DMS114 treated with DMSO at 0.1 percent for 48 hours (cell line): ENCODE results near the gene GSG1.

Experiments
- DNase-seq: peaks from one replicate; lab custom pipeline; 2025; ENCODE audit not compliant: unreplicated experiment; lab: John Stamatoyannopoulos, UW

The GSG1 gene

GRCh38 chr12:13120413-13120812 is 16.9 kb upstream of the GSG1 start:
- DNase-seq, result no peak

- no peak for DNase-seq
Observed at GRCh38 chr12:13119826-13120225, 16.4 kb upstream of the GSG1 start.

DNA sequence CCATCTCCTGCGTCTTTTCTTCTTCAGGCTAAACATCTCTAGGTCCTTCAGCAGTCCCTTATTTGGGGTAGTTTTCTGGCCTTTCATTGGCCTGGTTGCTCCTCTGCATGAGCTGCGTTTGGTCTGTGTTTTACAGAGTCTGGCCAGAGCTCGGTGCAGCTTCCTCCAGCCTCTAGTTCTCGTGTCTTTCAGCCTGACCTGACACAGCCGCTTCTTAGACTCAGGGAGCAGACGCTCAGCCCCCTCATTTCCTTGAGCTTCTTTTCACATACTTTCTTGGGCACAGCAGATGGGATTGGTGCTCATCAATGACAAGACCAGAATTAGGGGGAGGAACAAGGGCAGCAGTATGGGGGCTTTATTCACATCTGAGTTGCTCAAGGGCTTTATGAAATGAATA is 13.6 kb upstream of the GSG1 start:
- DNase-seq, result no peak

- DNase-seq, result no peak
Observed at GRCh38 chr12:13116259-13116658, 12.8 kb upstream of the GSG1 start.

DNA sequence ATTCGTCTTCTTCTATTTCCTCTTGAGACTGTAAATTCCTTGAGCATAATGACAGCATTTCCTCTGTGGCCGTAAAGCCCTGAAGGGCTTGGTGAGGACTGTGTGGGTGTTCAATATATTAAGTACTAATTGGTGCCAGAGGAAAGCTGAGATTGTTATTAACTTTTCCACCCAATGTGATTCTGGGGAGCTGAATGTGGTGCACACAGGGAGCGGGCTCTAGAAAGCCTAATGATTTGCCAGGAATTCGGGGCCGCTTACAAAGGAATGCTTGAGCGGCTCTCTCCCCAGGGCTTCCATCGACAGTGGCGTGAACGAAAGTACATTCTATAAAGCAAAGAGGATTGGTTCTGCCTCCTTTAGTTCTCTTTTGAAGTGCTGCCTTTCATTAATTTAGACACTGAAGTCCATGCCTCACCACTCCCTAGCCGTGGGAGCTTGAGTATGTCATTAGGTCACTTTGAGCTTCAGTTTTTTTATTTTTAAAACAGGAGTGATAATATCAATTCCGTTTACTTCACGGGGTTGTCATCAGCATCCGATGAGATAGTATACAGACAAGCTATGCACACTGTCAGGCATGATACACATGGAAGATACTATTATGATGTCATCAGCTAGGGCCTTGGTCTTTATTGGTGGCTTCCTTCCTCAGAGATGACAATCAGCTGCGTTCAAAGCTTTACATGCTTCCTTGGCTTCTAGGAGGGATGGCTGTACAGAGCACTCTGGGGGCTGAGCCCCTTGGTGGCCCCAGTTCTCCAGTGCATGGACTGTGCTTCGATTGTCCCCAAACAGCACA is 11.0 kb upstream of the GSG1 start:
- DNase-seq, result no peak

DNA sequence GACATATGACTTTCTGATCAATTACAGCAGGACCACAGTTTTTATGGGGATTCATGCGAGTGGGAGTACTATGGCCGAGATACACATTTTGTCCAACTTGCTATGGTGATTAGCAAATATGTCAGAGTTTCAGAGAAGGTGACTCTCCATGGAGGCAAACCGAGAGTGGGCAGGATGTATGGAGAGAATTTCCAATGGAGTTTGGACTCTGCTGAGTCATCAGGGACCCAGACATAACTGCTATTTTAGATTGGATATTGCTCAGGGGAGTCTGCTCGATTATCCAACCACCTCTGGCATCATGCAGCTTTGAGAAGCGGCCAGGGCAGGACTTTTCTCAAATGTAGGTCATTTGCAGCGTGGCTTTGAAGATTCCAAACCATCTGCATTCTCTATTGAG is 9.5 kb upstream of the GSG1 start:
- no peak for DNase-seq

DNA sequence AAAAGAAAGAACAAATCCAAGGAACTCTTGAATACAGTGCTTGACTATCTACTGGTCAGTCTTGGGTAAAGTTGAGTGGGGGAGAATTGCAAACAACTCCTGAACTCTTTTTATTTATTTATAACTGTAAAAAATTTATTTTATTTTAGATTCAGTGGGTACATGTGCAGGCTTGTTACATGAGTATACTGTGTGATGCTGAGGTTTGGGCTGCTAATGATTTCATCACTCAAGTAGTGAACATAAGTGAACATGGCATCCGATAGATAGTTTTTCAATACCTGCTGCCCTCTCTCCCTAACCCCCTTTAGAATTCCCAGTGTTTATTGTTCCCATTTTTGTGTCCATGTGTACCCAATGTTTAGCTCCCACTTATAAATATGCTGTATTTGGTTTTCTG is 3.2 kb upstream of the GSG1 start:
- DNase-seq, result no peak

DNA sequence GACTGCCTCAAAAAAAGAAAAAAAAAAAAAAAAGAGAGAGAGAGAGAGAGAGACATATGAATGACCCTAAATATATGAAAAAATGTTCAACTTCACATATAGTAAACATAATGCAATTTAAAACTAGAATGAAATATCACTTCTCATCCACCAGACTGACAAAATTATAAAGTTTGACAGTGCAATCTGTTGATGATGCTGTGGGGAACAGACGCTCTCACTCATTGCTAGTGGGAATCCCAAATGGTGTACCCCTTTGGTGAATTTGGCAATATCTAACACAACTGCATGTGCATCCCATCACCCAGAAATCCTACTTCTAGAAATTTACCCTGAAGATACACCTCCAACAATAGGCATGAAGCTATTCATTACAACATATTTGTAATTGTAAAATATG is 2.3 kb upstream of the GSG1 start:
- DNase-seq, result no peak

- no peak for DNase-seq
Observed at GRCh38 chr12:13104409-13104808, 942 bp upstream of the GSG1 start.

GRCh38 chr12:13102461-13103195 is 839 bp downstream of the GSG1 start:
- DNase-seq, result no peak

- no peak for DNase-seq
Observed at GRCh38 chr12:13101821-13102375, 1.6 kb downstream of the GSG1 start.

DNA sequence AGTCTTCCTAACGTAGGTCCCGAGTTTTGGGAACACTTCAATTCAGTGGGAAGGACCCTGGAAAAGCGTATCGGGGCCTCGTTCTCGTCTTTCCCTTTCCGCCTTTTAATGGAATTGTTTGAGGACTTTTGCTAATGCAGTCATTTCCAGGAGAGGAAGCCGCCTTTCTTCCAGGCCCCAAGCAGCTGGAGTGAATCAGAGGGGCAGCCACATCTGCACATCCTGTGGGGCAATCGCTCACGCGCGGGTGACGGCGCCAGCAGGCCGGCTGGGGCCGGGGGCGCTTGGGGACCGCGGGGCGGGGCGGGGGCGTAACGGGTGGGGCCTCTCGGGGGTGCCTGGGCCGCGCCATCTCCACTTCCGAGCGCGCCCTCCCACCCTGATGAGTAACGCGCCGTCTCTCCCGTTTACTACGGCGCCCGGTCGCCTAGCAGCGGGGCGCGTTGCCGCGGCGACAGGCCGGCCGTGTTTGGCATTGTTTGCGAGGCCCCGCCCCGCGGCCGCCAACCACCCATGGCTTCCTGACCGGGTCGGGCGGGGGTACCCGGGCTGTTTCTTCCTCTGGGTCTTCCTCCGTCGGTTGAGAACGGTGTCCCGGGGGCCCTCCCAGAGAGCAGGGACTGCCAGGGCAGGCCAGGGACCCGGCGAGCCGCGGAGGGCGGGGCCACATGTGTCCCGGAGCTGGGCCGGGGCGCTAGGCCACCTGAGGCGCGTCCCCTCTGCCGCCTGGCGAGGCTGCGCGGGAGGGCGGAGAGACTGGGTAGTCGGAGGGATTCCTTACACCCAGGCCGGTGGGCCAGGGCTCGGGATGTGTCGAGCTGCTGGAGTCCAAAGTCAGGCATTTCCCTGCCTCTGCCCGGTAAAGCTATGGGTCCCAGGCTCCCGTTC is 2.3 kb downstream of the GSG1 start:
- peak; percentile 58 for DNase-seq

- no peak for DNase-seq
Observed at GRCh38 chr12:13100605-13100881, 2.9 kb downstream of the GSG1 start.

- no peak for DNase-seq
Observed at GRCh38 chr12:13099844-13100604, 3.4 kb downstream of the GSG1 start.

DNA sequence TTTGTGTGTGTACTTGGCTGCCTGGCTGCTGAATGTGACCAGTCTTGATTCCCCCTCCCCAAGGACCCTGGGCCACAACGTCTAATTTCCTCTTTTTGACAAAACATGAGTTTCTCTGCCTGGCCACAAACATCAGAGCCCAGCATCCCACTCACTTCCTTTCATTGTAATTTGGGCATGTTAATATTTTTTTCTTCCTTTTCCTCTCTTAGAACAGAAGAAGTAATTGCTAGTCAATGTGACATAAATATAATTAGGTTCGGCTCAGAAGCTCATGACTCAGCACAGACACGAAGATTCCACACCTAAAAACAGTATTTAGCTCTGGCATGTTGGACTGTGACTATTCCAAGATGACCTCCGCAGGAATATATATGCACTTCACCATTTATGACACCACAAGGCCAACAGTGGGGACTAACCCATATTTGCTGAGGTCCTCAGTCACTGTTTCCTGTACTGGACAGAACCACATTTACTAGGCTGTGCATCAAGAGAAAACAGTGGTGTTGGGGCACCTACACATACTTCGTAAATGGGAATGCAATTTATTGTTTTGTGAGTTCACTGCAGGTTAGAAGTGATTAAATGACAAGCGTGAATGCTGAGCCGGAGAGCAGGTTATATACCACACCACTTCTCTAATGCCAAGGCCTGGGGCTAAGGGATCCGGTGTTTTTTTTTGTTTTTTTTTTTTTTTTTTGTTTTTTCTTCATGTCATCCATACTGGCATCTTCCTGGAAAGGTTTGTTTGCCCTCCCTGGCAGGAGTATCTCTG is 4.2 kb downstream of the GSG1 start:
- DNase-seq, result no peak

GRCh38 chr12:13097491-13098011 is 5.9 kb downstream of the GSG1 start:
- DNase-seq, result no peak

- DNase-seq, result no peak
Observed at GRCh38 chr12:13095266-13095995, 8.0 kb downstream of the GSG1 start.

- DNase-seq, result no peak
Observed at GRCh38 chr12:13094367-13094766, 9.1 kb downstream of the GSG1 start.

- no peak for DNase-seq
Observed at GRCh38 chr12:13093848-13094220, 9.6 kb downstream of the GSG1 start.
